NCI-H526 (cell line): ENCODE results near the gene CCDC9B.

Experiments used
- DNase-seq, 2 experiments: peaks; one replicate each; lab custom pipeline; 2025; lab: John Stamatoyannopoulos, UW

Gene CCDC9B

DNA sequence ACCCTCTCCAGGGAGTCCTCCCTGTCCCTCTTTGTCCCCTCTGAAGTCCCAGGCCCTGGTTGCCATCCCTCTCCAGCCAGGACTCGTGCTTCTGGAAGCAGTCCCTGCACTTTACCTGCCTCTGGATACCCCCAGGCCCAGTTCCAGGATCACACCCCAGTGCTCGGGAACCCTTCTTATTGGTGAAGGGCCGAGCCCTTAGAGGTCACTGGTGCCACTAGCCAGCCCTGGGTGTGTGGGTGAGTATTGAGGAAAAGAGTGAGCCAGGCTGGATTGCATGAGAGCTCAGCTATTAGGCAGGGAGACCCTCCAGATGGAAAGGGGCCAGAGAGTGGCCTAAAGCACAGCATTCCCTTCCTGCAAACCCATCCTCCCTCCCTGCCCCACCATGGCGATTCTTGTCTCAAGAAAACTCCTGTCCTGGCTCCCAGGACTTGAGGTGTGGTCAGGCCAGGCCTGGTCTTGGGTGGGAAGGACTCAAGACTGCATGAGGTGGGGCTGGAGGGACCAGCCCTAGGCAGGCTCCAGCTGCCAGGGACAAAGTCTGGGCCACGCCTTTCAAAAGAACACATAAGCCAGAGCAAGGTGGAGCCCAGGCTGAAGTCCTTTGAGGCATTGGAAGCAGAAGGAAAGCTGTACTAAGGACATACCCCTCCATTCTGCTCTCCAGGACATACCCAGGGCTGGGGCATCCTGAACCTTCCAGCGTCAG is 5.3 kb upstream of the CCDC9B start:
- no peak for DNase-seq

- no peak for DNase-seq
Measured at GRCh38 chr15:40345225-40345866, 4.6 kb upstream of the CCDC9B start.

DNA sequence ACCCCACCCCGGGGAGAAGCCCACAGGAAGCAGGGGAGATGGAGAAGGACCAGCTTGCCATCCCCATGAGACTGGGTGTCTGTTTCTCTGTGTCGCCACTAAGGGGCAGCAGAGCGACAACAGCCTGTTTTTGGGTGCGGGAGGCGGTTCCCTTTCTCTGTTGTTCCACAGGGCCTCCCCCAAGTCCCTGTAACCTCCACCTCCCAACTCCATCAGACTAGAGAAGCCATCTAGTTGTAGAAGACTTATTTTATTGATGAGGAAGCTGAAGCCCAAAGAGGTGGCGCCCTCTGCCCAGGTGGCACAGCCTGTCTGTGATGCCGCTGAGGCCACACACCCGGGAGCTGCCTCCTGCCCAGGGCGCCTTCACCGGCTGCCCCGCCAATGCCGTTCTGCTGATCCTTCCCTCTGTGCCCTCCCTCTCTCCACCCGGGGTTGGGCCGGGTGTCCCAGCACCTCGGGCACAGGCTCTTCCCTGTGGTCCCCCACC is 3.9 kb upstream of the CCDC9B start:
- DNase-seq: peak; percentile 26 to 73

- no peak for DNase-seq
Measured at GRCh38 chr15:40344217-40344616, 3.5 kb upstream of the CCDC9B start.

DNA sequence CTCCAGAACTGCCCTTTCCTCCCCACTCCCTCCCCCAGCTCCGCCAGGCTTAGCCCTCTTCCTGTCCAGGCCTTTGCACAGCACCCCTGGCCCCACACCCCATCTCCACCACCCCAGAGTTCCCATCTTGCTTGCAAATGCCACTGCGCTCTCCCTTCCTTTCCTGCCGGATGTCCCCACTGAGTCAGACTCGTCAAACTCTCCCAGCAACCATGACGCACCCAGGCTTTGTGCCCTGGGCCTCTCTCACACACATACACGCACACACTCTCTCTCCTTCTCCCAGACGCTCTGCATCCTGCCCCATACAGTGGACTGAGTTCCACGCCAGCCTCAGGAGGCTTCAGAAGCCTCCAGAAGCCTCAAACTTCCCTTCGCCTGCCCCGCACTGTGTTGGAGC is 2.8 kb upstream of the CCDC9B start:
- DNase-seq: no peak

GRCh38 chr15:40342416-40343320 is 1.9 kb upstream of the CCDC9B start:
- DNase-seq: no peak

DNA sequence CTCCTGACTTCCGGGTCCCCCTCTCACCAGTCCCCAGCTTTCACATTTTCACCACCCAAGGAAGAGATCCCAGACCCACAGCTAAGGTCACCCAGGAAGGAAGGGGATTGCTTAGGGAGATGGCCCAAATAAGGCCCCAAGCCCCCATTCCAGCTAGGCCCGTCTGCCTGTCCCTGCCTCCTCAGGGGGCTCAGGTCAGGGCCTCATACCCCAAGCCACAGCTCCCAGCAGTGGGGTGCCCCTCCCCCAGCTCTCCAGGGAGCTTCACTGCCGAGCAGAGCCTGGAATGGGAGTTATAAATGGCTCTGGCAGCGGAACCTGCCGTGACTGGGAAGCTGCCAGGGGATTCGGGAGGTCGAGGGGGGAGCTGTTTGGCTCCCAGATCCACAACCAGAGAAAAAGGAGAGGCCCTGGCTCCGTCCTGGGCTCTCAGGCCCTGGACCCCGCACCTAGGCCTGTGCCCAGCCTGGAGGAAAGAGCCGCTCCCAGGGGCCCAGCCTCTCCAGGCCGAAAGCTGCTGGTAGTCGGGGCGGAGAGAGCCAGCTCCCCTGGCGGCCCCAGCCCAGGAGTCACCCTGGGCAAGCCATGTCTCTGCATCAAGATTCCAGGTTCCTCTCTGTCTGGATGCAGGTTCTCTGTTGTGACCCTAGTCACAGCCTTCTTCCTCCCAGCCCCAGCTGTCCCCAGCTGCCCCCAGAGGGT is 550 bp downstream of the CCDC9B start:
- peak in 1 of 2 experiments; percentile 75 for DNase-seq

GRCh38 chr15:40339621-40339945 is 1.2 kb downstream of the CCDC9B start:
- DNase-seq: peak in 1 of 2 experiments; percentile 42

GRCh38 chr15:40338921-40339620 is 1.7 kb downstream of the CCDC9B start:
- DNase-seq: no peak

DNA sequence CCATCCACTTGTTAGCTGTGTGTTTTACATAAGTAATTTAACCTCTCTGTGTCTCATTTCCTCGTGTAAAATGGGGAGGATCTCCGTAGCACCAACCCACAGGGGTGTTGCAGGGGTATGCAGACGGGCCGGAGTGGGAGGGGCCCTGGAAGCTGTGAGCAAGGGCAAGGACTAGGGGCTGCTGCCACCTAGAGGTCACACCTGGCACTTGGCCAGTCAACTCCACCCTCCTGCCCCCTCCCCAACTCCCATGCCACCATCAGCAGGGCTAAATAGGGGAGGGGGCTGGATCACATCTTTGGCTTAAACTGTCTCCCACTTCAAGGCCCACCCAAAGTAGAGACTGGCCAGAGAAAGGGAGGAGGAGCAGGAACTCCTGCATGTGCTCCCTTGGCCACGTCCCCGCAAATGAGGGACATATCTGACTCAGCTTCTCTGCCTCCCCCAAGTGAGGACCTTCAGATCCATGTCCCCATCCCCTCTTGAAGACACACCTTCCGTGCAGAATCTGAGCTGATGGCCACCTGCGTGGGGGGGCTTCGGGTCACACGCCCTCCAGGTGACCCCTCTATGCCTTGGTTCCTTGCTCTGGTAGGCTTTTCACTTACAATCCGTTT is 2.6 kb downstream of the CCDC9B start:
- DNase-seq: peak; percentile 55 to 92

DNA sequence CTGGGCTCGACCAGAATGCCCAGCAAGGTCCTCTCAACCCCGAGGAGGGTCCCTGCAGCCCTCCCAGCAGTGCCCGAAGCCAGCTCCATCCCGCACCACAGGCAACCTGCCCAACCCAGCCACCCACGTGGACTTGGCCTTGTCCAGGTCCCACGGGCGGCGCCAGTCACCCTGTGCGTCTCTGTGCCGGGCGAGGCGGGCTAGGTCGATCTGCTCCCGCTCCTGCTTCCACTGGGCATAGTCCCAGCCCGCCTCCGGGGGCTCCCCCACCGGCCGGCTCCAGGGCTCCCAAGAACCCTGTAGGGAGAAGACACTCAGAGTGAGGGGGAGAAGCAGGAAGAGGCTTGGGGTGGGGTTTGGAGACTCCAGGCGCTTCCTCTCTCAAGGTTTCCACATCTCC is 3.1 kb downstream of the CCDC9B start:
- no peak for DNase-seq

GRCh38 chr15:40336744-40337122 is 4.0 kb downstream of the CCDC9B start:
- peak in 1 of 2 experiments; percentile 57 for DNase-seq

GRCh38 chr15:40335938-40336743 is 4.6 kb downstream of the CCDC9B start:
- DNase-seq: peak; percentile 60 to 88

- no peak for DNase-seq
Measured at GRCh38 chr15:40334941-40335795, 5.6 kb downstream of the CCDC9B start.

DNA sequence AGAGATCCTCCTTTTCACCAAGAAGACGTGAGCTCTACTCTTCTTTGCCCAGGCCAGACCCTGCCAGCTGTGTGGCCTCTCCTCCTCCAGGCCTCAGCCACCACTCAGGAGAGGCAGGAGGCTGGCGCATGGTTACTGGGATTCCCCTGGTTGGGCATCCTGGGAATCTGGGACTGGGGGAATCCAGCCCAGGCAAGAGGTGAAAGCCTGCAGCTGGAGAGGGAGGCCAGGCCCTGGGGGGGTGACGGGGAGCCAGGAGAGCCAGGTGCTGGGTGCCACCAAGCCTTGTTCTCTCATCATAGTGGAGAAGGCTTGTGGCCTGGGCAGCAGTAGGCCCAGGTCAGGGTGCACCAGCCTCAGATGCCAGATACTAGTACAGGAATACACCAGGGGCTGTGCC is 6.2 kb downstream of the CCDC9B start:
- no peak for DNase-seq

DNA sequence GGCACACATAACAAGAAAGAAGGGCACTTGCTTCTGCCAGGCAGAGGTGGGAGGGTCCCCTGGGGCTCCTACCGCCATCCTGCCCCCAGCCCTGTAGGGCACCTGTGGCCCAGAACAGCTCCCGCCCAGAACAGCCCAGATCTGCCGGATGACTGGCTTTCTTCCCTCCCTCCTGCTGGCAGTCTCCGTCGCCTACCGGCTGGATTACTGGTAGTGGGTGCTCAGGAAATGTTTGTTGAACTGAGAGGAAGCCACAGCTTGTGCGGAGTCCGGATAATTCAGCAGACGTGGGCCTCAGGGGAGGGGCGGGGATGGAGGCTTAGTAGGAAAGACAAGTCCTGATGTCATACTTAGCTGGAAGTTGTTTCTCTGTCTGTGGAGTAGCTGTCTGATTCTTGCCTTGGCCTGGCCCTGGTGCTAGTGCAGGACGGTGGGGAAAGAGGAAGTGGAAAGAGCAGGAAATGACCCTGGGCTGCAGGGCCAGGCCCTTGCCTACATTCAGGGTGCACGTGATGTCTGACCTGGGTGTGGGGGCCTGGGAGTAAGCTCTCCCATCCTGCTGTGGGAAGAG is 6.7 kb downstream of the CCDC9B start:
- DNase-seq: peak in 1 of 2 experiments; percentile 23

DNA sequence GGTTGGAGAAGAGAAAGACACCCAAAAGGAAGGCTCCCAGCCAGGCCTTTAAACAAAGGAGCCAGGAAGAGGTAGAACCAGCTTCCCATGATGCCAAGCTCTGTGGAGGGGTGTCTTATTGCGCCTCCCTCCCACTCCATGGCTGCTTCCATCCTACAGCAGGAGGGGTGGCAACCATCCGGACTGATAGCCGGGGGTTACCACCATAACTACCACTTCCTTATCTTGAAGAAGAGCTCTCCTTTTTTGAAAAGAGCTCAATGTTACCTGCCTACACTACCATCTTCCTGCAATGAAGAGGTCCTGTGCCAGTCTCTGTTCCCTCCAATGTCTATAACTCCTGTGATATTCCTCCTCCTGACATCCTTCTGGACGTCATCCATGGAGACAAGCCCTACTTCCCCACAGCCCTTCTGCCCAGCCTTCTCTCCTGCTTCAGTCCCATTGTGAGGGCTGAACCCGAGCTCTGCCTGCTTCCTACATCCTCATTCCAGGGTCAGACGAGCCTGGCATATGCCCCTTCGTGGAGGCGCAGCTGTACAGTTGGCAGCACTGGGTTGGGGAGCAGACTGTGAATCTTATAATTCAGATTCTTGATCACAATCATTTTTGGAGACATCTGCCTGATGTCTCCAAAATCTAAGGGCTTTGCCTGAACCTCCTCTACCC is 8.5 kb downstream of the CCDC9B start:
- no peak for DNase-seq

- no peak for DNase-seq
Measured at GRCh38 chr15:40331637-40332036, 9.1 kb downstream of the CCDC9B start.
